H9 (cell line): ENCODE data around the gene THEM4. TPM values are rescaled to one million over a fixed set of nuclear protein-coding genes. Genes with fewer than 3 reads are reported as not detected.

Source experiments
- DNase-seq: peaks from one replicate; pipeline ENCODE4 v3.0.0-alpha.2; 2017
- H2AFZ ChIP-seq: one replicate; pipeline ENCODE4 v1.6.1; 2013; ENCODE audit warnings: mild to moderate bottlenecking, low read length, control low read depth, moderate library complexity
- H2AK5ac ChIP-seq: 2 replicates; pipeline ENCODE4 v1.6.1; 2013; ENCODE audit warnings: low read length, control low read depth, mixed read lengths; ENCODE audit not compliant: insufficient read length
- H2BK120ac ChIP-seq: one replicate; pipeline ENCODE4 v1.6.1; 2013; ENCODE audit warnings: low read depth, mild to moderate bottlenecking, low read length, control low read depth, inconsistent platforms; ENCODE audit not compliant: poor library complexity, severe bottlenecking
- H2BK12ac ChIP-seq: 2 replicates; pipeline ENCODE4 v1.6.1; 2013; ENCODE audit warnings: low read length, control low read depth, mixed read lengths, low read depth; ENCODE audit not compliant: insufficient read length
- H2BK15ac ChIP-seq: 2 replicates; pipeline ENCODE4 v1.6.1; 2013; ENCODE audit warnings: low read depth, low read length, control low read depth
- H2BK20ac ChIP-seq: one replicate; pipeline ENCODE4 v1.6.1; 2013; ENCODE audit warnings: low read depth, mild to moderate bottlenecking, low read length, control low read depth, inconsistent platforms; ENCODE audit not compliant: poor library complexity, severe bottlenecking
- H2BK5ac ChIP-seq: 2 replicates; pipeline ENCODE4 v1.6.1; 2013; ENCODE audit warnings: low read length, control low read depth, mixed read lengths; ENCODE audit not compliant: insufficient read length
- H3K14ac ChIP-seq: 2 replicates; pipeline ENCODE4 v1.6.1; 2013; ENCODE audit warnings: low read length, control low read depth; ENCODE audit not compliant: insufficient read depth
- H3K18ac ChIP-seq: 2 replicates; pipeline ENCODE4 v1.6.1; 2013; ENCODE audit warnings: low read depth, mild to moderate bottlenecking, mixed read lengths, low read length, control low read depth; ENCODE audit not compliant: insufficient read length
- H3K23ac ChIP-seq: 2 replicates; pipeline ENCODE4 v1.6.1; 2013; ENCODE audit warnings: low read length, control low read depth, mixed read lengths, low read depth; ENCODE audit not compliant: insufficient read length
- H3K23me2 ChIP-seq: 2 replicates; pipeline ENCODE4 v1.6.1; 2013; ENCODE audit warnings: low read depth, mild to moderate bottlenecking, mixed read lengths, low read length, control low read depth; ENCODE audit not compliant: insufficient read length, poor library complexity, severe bottlenecking
- H3K27ac ChIP-seq: 2 replicates; pipeline ENCODE4 v1.5.1; 2013; ENCODE audit warnings: low read length, control low read depth, mixed read lengths, low read depth; ENCODE audit not compliant: insufficient read length
- H3K27me3 ChIP-seq: 2 replicates; pipeline ENCODE4 v1.6.1; 2013; ENCODE audit warnings: low read length, control low read depth, inconsistent platforms; ENCODE audit not compliant: insufficient read depth
- H3K4ac ChIP-seq: 2 replicates; pipeline ENCODE4 v1.6.1; 2013; ENCODE audit warnings: low read depth, mild to moderate bottlenecking, control low read depth, inconsistent platforms, low read length, moderate library complexity
- H3K4me1 ChIP-seq: 2 replicates; pipeline ENCODE4 v1.6.1; 2013; ENCODE audit warnings: low read length, control low read depth, inconsistent platforms; ENCODE audit not compliant: insufficient read depth
- H3K4me2 ChIP-seq: 2 replicates; pipeline ENCODE4 v1.6.1; 2013; ENCODE audit warnings: low read length, control low read depth, mixed read lengths; ENCODE audit not compliant: insufficient read length, insufficient read depth
- H3K56ac ChIP-seq: 2 replicates; pipeline ENCODE4 v1.6.1; 2013; ENCODE audit warnings: low read depth, mild to moderate bottlenecking, mixed read lengths, low read length, control low read depth; ENCODE audit not compliant: insufficient read length
- H3K79me1 ChIP-seq: 2 replicates; pipeline ENCODE4 v1.6.1; 2013; ENCODE audit warnings: low read depth, mild to moderate bottlenecking, moderate library complexity, low read length, control low read depth, inconsistent platforms; ENCODE audit not compliant: insufficient read depth, poor library complexity, severe bottlenecking
- H3K79me2 ChIP-seq: 2 replicates; pipeline ENCODE4 v1.6.1; 2013; ENCODE audit warnings: low read length, control low read depth, inconsistent platforms; ENCODE audit not compliant: insufficient read depth
- H3K9ac ChIP-seq: 2 replicates; pipeline ENCODE4 v1.6.1; 2013; ENCODE audit warnings: low read length, control low read depth, mixed read lengths; ENCODE audit not compliant: insufficient read length; ENCODE audit errors: extremely low read depth
- H3K9me3 ChIP-seq: one replicate; pipeline ENCODE4 v1.6.1; 2013; ENCODE audit warnings: low read depth, low read length, inconsistent platforms; ENCODE audit not compliant: control insufficient read depth
- H3T11ph ChIP-seq: one replicate; pipeline ENCODE4 v1.6.1; 2013; ENCODE audit warnings: mild to moderate bottlenecking, low read length, control low read depth, inconsistent platforms
- H4K20me1 ChIP-seq: one replicate; pipeline ENCODE4 v1.6.1; 2013; ENCODE audit not compliant: control insufficient read depth, insufficient read length, insufficient read depth
- H4K5ac ChIP-seq: 2 replicates; pipeline ENCODE4 v1.6.1; 2013; ENCODE audit warnings: low read depth, mild to moderate bottlenecking, mixed read lengths, low read length, control low read depth; ENCODE audit not compliant: insufficient read length
- H4K8ac ChIP-seq: replicated peaks from 2 replicates; pipeline ENCODE4 v1.6.1; 2013; ENCODE audit warnings: low read length, control low read depth, mixed read lengths, low read depth; ENCODE audit not compliant: insufficient read length
- H4K91ac ChIP-seq: 2 replicates; pipeline ENCODE4 v1.6.1; 2013; ENCODE audit warnings: low read depth, mild to moderate bottlenecking, moderate library complexity, mixed read lengths, low read length, control low read depth; ENCODE audit not compliant: insufficient read length
- H3K27ac Mint-ChIP-seq, 3 experiments: 2 replicates in 2 of 3; 3 replicates in 1 of 3; pipeline ENCODE4 v1.8.0; 2020 to 2021; ENCODE audit warnings: mixed read lengths in 3 of 3, mild to moderate bottlenecking in 1 of 3, moderate library complexity in 1 of 3
- H3K27me3 Mint-ChIP-seq: 2 replicates; pipeline ENCODE4 v1.8.0; 2021; ENCODE audit warnings: low read depth, mild to moderate bottlenecking, moderate library complexity, mixed read lengths
- H3K36me3 Mint-ChIP-seq, 3 experiments: 2 replicates in 2 of 3; 3 replicates in 1 of 3; pipeline ENCODE4 v1.8.0; 2020 to 2021; ENCODE audit warnings: low read depth in 3 of 3, mixed read lengths in 3 of 3; ENCODE audit not compliant: insufficient read depth in 1 of 3
- H3K4me1 Mint-ChIP-seq, 2 experiments: 2 replicates each; pipeline ENCODE4 v1.8.0; 2020; ENCODE audit warnings: mixed read lengths in 2 of 2
- H3K4me3 Mint-ChIP-seq, 2 experiments: 2 replicates in 1 of 2; 3 replicates in 1 of 2; pipeline ENCODE4 v1.8.0; 2020 to 2021; ENCODE audit warnings: mild to moderate bottlenecking in 2 of 2, mixed read lengths in 2 of 2, moderate library complexity in 1 of 2
- H3K9me3 Mint-ChIP-seq, 2 experiments: 2 replicates in 1 of 2; 3 replicates in 1 of 2; pipeline ENCODE4 v1.8.0; 2020; ENCODE audit warnings: mild to moderate bottlenecking in 2 of 2, mixed read lengths in 2 of 2, moderate library complexity in 1 of 2
- CTCF ChIP-seq: fragments of 200-600 bp; sonication (generic); conservative IDR thresholded peaks from 3 replicates; pipeline ENCODE4 v1.8.0; 2021; ENCODE audit warnings: antibody characterized with exemption, mild to moderate bottlenecking
- WGBS: extraction: QIAGEN DNeasy Blood & Tissue Kit; methylation state at CpG from one replicate; pipeline ENCODE4 v1.1.7; 2013; ENCODE audit warnings: missing lambda C conversion rate, low lambda C conversion rate, mixed read lengths; ENCODE audit not compliant: insufficient read length; ENCODE audit errors: extremely low coverage; 5-methylcytosine and 5-hydroxymethylcytosine counted together
- total RNA-seq: library from RNA; stranded (reverse); gene quantifications from 2 replicates; pipeline ENCODE4 v1.2.1, GENCODE V29; 2021

Gene THEM4
- total RNA-seq, 1 experiment from 2014 or later, result 10.5 TPM

DNA sequence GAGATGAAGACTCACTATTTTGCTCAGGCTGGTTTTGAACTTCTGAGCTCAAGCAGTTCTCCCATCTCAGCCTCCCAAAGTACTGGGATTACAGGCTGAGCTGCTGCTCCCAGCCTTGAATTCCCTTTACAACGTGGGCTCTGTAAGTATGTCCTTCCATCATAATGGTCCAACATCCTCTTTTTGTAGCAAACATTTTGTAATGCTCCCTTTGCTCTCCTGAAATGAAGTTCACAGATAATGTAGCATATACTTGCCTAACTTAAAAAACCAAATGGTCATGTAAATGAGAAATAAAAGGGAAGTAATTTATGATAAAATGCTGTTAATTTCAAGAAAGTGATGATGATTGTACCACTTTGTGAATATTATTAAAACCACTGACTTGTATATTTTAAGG lies 30.5 kb upstream of the THEM4 start:
- no peak overlapping the region for H4K8ac ChIP-seq
- no peak for TF ChIP-seq CTCF
- no peak overlapping the region for H2BK15ac ChIP-seq
- Mint-ChIP-seq H3K36me3 (no peaks in the 10 kb centered on the region), H3K27ac (no peak overlapping the region), H3K4me1 (peaks cover 10 to 13% of the 10 kb centered on the region in 2 experiments), H3K9me3 (no peaks in the 10 kb centered on the region), H3K27me3 (no peaks in the 10 kb centered on the region; the same call in 1 of the 2 replicates), H3K4me3 (no peak overlapping the region)
- H4K5ac ChIP-seq, result no peak overlapping the region
- no CpG with 5 or more reads among the region's 1 CpG for WGBS
- H3K23me2 ChIP-seq, result no peaks in the 10 kb centered on the region
- H2AFZ ChIP-seq, result no peak overlapping the region
- H3K23ac ChIP-seq, result no peak overlapping the region
- no peak overlapping the region for H3K9ac ChIP-seq
- H3K79me2 ChIP-seq, result no peaks in the 10 kb centered on the region
- no peak overlapping the region for H2BK5ac ChIP-seq
- H4K91ac ChIP-seq, result no peak overlapping the region
- no peak overlapping the region for H3K56ac ChIP-seq
- no peak overlapping the region for H2BK12ac ChIP-seq
- no peak for DNase-seq
- no peak overlapping the region for H3T11ph ChIP-seq
- H4K20me1 ChIP-seq, result no peaks in the 10 kb centered on the region
- no peak overlapping the region for H3K4ac ChIP-seq
- no peaks in the 10 kb centered on the region; the same call in 1 of the 2 replicates for H3K4me1 ChIP-seq
- H3K18ac ChIP-seq, result no peak overlapping the region
- no peak overlapping the region for H2AK5ac ChIP-seq
- no peaks in the 10 kb centered on the region for H3K27me3 ChIP-seq
- H3K27ac ChIP-seq, result no peak overlapping the region
- H3K79me1 ChIP-seq, result no peaks in the 10 kb centered on the region
- no peak overlapping the region for H3K14ac ChIP-seq
- H2BK120ac ChIP-seq, result no peak overlapping the region
- no peaks in the 10 kb centered on the region for H3K9me3 ChIP-seq
- H3K4me2 ChIP-seq, result no peak overlapping the region
- H2BK20ac ChIP-seq, result no peak overlapping the region
